Nucleus accumbens (tissue), 56 donors: ENCODE results near the gene KIF1C.
"Not testable (repeated sequence)": the region's sequence is repeated elsewhere in the genome, so short reads cannot be mapped to it uniquely, and the experiment has no call there.

Experiments
- DNase-seq, 56 donors: peaks; one replicate each; lab custom pipeline; 2025; lab: John Stamatoyannopoulos, UW

Gene KIF1C

DNA sequence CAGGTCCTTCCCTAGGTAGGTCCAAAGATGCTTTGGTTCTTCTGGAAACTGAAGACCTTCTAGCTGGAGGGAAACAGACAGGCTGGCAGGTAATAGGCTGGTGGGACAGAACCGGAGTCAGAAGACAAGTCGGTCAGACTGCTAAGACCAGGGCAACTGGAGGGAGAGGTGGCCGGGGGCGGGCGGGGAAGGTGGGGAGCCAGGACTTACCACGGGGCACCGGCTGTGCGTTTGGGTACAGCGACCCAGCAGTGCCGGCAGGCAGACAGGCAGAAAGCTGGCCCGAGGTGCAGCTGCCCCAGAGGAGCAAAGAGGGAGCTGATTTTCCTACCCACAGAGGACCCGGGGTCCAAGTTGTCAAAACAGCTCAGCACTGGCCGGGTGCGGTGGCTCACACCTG is 36.9 kb downstream of the KIF1C start:
- DNase-seq: no peak

DNA sequence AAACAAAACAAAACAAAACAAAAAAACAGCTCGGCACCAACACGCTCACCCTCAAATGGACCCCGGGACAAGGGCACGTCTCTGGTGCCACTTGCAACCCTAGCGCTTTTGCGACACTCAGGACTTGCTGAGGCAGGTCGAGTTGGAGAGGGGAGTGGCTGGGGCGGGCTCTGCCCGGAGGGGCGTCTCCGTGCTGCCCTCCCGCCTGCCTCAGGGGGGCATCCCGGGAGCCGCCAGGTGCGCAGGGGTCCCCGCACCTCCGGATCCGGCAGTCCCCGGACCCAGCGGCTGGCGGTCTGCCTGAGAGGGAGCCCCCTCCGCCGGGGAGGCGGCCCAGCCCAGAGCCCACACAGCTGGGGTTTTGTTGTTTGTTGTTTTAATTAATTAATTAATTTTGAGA is 37.6 kb downstream of the KIF1C start, which contains the start of gene SLC52A1:
Gene SLC52A1 (minus strand): TSS at position 112 of the 400 bp plus-strand sequence. CDS start 820 bp downstream, outside the sequence.
- DNase-seq: no peak

DNA sequence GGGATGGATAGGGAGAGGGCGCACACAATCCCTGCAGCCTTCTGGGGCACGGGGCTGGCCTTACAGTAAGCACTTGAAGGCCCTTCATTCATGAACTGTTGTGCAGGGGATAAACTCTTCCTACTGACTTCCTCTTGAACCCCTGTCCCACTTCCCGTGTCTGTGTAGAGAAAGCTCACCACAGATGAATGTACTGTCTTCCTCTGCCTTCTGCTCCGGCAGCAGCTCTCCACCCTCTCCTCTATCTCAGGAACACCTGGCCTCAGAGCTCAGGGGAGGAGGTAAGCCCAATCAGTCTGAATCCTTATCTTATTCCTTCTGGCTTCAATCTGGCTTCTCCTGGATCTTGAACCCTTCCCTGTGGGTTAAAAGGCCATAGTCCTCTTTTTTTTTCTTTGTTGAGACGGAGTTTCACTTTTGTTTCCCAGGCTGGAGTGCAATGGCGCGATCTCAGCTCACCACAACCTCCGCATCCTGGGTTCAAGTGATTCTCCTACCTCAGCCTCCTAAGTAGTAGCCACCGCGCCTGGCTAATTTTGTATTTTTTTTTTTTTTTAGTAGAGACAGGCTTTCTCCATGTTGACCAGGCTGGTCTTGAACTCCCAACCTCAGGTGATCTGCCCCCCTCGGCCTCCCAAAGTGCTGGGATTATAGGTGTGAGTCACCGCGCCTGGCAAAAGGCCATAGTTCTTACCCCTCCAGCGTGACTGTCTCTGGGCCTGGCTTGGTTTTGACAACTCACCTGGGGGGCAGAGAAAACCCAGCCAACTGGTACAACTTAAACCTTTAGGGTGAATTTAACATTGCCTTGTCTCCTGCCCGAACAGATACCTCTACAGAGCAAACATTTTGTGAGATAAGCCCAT is 44.6 kb downstream of the KIF1C start:
- no peak for DNase-seq

DNA sequence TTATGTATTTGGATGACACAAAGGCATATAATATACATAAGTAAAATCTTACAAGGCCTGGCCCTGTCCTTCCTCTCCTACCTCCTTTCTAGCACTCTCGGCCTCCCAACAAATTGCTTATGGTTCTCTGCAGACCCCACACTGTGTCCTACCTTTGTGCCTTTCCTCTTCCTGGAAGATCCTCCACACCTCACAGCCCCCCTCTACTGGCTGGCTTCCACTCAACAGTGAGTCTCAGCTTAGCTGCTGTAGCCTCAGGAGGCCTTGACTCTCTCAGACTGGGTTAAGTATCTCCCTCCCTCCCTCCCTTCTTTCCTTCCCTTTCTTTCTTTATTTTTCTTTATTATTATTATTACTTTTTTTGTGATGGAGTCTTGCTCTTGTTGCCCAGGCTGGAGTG is 45.8 kb downstream of the KIF1C start:
- no peak for DNase-seq

DNA sequence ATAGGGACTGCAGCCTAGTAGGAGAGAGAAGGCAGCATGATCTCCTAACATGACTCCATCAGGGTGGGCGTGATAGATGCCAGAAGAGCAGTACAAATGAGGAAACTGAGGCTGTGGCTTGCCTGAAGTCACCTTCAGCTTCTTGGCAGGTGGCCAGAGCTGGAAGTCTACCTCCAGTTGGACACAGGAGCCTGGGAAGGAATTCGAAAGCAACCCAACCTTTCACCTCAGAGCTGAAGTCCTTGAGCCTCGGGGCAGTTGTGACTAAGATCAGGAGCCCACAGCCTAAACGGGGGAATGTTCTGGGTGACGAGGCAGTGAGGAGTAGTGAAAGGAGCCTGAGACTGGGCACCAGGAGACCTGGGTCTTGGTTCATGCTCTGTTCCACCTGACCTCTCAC is 46.9 kb downstream of the KIF1C start:
- no peak for DNase-seq

DNA sequence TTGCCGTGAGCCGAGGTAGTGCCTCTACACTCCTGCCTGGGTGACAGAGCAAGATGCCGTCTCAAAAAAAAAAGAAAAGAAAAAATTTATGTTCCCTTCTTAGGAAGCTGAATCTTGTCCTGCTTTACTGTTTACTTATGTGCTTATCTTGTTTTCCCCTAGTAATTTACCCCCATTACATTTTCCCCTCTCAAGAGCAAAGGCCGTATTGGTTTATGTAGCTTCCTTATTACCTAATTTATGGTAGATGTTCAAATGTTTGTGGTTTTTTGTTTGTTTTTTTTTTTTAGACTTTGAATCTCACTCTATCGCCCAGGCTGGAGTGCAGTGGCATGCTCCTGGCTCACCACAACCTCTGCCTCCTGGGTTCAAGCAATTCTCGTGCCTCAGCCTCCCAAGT is 47.7 kb downstream of the KIF1C start:
- no peak for DNase-seq

DNA sequence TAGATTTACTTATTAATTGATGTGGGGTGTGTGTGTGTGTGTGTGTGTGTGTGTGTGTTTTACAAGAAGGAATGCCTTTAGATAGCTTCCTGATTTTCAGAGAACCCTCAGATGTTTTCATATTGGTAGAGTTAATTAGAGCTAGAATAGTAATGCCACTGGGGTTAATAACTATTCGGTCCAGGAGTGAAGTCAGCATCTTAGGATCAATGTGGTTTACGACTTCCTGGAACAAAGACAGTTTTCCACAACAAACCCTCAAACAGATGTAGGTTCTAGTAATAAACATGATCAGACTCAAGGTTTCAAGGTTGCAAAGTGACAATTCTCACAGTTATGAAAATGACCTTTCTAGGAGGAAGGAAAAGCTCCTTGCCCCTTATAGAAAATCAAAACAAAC is 49.7 kb downstream of the KIF1C start:
- no peak for DNase-seq

DNA sequence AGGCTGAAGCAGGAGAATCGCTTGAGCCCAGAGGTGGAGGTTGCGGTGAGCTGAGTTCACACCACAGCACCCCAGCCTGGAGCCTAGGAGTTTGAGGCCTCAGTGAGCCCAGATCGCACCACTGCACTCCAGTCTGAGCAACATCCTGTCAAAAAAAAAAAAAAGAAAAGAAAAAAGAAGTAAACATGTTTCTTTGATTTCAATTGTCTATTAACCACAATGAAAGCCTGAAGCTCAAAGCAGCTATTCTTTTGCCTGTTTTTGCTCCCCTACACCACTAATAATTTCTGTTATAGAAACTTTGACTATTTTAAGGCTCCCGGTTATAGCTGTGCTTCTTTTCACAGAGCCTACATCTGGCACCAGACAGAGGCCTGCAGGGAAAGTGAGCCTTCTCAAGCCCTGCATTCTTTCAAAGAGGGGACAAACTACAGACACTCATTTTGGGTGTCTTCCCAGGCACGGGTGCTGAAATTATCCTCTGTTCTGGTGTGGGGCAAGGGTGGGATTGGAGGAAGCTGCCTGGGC is 51.6 kb downstream of the KIF1C start:
- DNase-seq: no peak

DNA sequence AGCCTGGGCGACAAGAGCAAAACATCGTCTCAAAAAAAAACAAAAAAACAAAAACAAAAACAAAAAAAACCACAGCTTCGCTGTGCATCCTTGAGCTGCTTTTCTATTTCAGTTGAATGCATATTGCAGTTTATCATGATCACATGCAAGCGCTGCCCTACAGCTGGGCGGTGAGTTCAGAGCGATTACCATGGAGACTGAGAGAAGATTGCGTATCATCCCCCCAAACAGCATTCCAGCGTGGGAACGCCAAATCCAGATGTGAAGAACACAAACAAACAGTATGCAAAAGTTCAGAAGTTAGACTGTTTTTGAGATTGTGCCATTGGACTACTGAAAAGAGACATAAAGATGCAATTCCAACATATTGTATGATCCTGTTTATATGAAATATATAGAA is 52.5 kb downstream of the KIF1C start:
- DNase-seq: no peak

DNA sequence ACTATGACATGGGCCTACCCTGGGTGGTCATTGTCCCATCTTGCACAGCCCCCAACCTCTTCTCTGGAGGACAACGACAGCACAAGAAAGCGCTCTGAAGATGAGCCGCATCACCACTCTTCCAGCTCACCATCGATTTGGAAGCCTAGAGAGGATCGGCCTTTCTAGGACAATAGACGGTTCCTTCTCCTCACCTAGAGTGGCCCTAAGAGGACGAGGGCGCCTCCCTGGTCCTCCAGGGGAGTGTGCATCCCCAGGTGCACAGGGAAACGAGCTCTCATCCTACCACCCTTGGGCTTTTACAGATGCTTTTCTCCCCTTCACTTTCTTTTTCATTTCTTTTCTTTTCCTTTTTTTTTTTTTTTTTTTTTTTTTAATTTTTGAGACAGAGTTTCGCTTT is 57.8 kb downstream of the KIF1C start:
- no peak for DNase-seq

DNA sequence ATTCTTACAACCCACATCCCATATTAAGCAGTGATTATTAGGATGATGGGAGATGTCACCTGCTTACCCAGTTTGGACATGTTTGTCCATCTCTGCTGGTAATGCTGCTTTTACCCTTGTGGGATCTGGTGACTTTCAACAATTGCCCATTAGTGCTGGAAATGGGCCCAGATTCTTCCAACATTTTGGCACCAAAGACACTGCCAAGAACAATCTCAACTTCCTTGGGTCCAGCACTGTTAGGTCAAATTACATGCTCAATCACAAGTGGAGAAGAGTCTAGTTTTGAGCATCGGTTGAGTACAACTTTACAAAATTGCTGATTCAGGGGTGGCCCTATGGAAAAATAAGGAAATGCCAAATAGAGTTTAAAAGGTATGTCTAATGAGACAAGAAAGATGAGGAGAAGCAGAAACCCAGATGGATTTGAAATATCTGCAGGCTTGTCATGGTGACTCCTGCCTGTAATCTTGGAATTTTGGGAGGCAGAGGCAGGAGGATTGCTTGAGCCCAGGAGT is 67.5 kb downstream of the KIF1C start:
- DNase-seq: no peak

DNA sequence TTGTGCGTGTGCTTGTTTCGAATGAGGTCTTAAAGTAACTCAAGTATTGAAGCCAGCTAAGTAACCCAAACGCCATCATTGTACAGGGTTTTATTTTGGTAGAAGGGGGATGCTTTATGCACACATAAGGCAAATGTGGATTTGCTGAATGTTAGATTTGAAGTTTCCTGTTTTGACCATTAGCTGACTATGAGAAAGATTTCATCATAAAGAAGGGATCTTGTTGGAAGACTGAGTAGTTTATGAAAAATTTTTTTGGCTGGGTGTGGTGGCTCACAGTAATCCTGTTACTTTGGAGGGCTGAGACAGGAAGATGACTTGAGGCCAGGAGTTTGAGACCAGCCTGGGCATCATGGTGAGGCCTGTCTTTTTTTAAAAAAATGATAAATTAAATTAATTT is 70.5 kb downstream of the KIF1C start:
- no peak for DNase-seq

DNA sequence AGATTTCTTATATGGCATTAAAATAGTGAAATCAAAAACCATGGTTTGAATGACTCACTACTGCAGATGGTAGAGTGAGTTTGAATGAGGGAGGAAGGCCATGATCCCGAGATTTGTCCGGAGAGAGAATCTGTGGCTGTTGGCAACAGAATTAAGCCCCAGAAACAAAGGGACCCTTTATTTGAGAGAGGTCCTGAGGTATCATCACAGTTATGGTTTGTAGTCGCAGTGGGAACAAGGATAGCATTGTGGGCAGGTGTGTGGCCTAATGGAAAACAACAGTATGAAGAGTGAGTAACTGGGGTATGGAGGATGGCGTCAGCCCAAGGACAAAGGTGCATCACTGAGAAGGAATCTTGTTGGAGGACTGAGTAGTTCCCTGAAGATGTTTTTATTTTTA is 72.0 kb downstream of the KIF1C start:
- DNase-seq: no peak

DNA sequence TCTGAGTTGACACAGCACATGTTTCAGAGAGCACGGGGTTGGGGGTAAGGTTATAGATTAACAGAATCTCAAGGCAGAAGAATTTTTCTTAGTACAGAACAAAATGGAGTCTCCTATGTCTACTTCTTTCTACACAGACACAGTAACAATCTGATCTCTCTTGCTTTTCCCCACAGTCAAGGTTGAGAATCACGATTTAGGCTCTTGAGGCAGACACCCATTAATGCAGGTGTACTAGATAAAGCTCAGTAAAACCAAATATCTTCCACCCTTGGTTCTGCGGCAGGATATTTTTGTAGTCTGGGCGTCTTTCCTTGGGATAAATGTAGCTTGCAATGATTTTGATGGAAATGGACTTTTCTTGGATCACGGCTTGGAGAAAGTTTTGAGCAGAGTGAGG is 77.7 kb downstream of the KIF1C start:
- DNase-seq: not testable (repeated sequence)

DNA sequence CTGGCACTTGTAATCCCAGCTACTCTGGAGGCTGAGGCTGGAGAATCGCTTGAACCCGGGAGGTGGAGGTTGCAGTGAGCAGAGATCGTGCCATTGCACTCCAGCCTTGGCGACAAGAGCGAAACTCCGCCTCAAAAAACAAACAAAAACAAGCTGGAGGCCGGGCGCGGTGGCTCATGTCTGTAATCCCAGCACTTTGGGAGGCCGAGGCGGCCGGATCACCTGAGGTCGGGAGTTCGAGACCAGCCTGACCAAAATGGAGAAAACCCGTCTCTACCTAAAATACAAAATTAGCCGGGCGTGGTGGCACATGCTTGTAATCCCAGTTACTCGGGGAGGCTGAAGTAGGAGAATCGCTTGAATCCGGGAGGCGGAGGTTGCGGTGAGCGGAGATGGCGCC is 79.5 kb downstream of the KIF1C start:
- not testable (repeated sequence) for DNase-seq

DNA sequence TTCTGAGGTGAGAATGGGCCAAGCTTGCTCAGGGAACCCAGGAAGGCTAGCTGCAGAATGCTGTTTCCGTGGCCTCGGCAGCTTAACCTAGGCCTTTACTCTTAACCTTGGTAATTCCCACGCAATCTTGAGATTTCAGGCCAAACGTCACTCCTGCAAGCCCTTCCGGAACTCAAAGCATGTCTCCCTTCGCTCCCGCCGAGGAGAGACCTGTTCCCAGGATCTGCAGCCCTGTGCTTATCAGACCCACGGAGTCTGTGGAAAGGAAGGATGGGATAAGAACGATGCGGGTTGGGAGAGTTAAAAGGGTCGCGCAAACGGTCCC is 80.0 kb downstream of the KIF1C start:
- DNase-seq: peak in 1 of 56 donors; percentile 48
